Jurkat, Clone E6-1 (cell line): ENCODE measurements around the gene MOB2.
A peak's percentile ranks its signal among the peaks of the same experiment; 100 is the strongest.
"Not testable (repeated sequence)": the region's sequence is repeated elsewhere in the genome, so short reads cannot be mapped to it uniquely, and the experiment has no call there.

Source experiments
- DNase-seq: peaks from one replicate; pipeline ENCODE4 v3.0.0-alpha.2; 2011; ENCODE audit warnings: low read depth, low spot score
- H3K4me3 ChIP-seq: 2 replicates; pipeline ENCODE4 v1.5.1; 2011; ENCODE audit warnings: mild to moderate bottlenecking, low read length, control low read depth, moderate library complexity

The MOB2 gene

DNA sequence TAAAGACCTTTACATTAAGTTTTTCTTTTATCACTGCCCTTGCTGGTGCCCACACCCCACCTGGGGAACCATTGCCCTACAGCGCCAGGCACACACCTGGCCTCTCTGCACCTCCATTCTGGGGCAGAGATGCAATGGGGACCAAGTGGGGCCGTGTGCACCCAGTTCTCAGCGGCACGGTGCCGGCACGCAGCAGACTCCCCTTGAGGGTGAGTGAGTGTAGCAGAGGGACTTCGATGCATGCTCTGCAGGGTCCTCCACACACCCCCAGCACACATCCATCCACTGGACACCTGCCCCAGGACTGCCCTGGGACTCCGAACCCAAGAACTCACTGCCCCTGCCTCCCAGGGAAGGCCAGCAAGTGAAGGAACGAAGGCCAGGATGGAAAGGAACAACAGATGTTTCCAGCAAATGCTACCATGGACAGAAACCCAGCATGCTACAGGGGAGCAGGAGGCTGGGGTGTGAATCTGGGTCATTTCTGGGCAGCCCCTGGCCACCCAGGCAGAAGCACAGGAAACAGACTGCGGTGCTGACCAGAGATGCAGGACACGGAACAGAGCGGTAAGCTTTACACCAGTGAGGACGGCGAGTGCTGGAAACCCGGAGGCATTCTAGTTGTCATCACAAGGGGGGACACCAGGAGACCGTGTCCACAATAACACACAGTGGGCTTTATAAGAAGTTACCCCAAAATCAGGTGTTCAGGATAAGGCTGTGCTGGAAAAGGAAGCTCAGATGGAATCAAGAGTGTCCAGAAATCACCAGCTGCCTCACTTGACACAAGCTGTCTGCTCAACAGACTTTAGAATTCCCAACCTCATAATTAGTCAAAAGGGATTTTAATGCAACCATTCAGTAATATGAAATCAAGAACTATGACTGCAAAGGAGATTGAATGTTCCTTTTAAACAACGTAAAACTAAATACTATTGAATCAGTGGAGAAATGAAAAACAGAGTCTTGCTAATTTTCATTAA is 32.7 kb upstream of the MOB2 start:
- H3K4me3 ChIP-seq: no peak overlapping the region
- no peak for DNase-seq

DNA sequence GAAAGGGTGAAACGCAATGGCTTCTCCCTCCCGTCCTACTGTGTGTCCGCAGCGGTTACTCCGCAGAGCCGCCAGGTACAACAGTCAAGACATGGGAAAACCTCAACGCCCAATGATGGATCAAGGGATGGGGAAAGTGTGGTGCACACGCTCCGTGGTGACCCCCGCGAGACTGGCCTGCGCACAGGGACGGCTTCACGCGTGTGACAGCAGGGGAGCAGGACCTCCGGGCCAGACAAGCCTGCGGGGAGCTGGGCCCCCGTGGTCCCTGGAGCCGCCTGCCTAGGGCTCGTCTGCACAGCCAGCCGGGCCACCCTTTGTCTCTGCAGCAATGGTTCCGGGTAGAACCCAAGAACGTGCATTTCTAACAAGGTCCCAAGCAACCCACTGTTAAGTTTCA is 31.7 kb upstream of the MOB2 start:
- no peak for DNase-seq
- no peak overlapping the region for H3K4me3 ChIP-seq

DNA sequence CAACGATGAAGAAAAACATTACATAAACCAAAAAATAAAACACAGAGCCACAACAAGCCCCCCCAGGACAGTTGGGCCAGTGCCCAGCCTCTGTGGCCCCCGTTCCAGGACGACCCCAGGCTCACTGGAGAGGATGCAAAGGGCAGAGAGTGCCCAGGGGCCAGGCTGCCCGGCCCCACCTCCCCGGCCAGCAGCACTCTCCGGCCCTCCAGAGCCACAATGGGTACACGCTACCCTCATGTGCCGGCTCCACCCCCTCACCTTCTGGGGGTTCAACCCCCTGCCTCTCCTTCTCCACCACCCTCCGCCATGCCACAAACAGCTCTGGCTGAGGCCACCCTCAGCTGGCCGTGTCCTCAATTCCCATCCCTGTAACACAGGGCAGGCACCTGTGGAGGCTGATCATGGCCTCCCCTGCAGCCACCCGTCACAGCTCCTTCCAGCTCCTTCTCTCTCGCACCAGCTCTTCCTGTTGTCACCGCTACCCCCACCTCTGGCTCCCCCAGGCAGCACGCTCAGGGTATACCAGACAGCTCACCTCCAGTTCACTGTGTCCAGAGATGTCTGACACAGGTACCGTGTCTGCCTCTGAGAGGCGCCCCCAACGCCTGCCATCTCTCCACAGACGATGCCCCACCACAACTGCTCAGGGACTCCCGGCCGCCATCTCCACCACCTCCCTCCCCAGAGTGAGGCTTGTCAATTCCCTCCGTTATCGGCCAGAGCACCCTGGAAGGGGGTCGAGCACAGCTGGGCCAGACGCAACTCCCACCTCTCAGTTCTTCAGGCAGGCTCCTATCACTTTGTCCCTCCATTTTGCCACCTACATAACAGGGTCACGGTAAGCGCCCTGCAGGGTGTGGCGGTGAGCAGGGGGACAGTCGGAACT is 30.8 kb upstream of the MOB2 start:
- no peak overlapping the region for H3K4me3 ChIP-seq
- no peak for DNase-seq

DNA sequence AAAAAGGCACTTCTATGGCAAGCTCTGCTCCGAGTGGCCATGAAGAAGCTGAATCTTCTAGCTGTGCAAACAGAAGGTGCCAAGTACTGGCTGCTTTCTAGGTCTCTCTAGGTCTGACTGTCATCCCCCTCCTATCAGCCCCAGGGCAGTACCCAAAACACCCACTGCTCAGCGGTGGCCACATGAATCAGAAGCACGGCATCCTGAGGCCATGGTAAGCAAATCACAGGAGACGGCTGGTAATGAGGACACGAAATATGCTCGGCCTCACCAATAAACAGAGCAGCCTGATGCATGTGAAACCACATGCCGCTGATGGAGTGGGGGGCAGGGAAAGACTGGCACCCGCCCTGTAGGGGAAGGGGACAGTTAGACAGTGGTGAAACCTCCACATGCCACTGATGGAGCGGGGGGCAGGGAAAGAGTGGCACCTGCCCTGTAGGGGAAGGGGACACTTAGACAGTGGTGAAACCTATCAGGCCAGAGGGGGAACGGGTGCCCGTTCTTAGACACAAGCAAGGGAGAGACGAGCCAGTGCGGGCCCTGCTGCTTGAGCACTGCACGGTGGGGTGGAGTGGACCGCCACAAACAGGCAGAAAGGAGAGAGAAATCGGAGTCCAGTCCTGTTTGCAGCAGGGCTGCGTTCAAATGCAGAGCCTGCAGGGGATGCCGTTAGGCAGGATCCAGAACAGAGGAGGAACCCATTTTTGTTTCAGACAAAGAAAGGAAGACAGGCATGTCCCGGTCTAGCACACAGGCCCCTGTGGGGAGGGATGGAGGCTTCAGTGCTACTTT is 29.9 kb upstream of the MOB2 start:
- no peak overlapping the region for H3K4me3 ChIP-seq
- DNase-seq: no peak

DNA sequence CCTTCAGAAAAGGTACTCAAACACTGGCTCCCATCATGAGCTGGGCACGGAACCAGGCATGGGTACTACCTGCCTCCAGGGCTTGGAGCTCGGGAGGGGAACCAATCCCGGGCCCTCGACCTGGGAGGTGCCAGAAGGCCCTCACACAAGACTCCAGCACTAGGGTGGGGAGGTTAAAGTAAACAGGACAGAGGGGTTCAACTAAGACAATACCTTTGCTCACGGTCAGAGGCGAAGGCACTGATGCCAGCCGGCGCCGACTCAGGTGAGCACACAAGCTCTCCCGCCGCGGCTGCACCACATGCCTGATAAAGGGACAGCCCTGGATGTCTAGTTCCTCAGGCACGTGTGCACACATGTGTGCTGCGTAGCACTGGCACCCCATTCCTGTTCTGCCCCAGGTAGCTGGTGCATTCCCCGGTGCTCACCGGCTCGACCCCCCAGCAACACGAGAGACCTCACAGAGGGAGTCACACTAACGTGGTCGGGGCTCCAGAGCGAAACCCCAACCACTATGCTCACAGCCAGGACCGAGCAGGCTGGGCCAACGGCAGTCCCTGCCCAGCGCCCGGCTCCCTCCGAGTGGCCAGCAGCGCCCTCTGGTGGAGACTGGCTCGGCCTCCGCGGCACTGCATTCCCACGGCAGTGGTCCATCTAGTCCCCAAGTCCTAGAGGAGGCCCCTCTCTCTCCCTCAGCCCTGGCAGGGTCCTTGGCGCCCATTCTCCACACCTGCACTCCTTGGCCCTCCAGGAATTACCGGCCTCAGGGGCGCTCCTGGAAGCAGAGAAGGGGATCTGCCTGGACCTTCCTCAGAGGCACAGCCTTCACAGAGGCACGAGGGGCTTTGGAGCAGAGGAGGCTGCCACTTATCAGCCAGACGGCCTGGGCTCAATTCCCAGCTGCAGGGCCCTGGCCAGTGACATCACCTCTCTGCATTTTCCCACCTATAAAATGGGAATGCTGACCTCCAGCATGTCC is 28.8 kb upstream of the MOB2 start:
- no peak for DNase-seq
- H3K4me3 ChIP-seq: no peak overlapping the region

DNA sequence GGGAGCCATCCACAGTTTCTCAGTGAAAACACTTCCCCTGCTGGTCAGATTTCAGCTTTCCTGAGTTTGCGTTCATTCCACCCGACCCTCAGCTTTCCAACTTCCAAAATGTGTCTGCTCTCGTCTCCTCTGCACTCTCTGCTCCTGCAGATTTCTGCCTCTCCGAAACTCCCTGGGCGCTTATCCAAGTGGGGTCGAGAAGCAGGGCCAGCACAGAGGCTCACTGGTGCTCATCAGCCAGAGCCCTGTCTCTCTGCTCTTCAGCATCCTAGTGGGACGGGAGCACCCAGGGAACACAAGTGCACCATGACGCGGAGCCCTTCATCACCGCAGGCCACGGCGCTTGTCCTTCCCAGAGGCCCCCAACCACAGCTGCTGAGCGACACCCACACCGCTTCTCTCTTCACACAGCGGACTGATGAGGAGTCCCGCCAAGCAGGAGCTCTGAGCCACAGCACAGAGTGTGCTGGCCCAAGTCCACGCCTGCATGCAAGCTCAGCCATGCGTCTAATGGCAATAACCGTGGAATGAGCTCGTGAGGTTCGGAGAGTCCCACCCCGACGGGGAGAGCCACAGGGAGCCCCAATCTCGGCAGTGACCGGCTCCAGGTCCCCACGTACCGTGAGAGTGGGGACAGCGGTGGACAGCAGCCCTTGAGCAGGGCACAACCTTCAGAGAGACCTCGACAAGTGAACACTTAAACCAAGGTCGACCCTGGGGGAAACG is 27.9 kb upstream of the MOB2 start:
- no peak overlapping the region for H3K4me3 ChIP-seq
- no peak for DNase-seq

DNA sequence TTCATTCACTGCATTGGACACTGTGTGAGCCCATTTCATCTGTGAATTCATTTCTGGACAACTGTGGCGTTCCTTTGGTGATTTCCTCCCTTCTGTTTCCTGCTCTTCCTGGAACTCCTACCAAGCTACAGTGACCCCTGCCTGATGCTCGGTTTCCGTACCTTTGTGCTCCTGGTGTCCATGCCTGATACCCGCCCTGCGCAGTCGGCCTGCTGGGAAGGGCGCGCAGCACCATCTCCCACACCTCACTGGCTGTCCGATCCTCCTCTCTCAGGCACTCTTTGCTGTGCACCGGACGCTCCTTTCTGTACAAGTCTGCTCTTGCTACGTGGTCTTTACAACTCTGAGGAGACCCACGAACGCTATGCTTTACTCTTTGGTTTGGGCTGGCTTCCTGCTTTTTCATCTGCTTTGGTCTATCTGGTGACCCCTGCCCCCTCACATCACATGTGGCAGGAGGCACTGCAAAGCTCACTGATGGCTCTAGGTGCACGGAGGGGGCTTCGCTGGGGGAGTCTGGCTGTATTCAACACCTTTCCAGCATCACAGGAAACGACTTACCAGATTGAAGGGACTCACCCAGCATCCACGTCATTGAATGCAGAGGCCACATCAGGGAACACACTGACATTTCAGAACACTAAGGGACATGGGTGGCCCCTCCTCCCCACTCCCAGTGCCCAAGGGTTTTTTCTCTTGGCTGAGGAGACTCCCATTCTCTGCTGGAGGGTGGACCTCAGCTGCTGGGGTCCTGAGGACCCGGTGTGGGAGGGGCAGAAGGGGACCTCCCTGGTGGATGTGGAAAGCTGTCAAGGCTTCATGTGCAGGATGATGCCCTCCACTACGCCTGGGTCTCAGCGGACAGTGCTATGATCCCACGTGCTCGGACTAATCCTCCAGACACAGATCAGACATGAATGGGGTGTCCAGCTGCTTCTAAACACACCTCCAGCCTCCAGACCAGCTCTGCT is 27.0 kb upstream of the MOB2 start:
- no peak overlapping the region for H3K4me3 ChIP-seq

DNA sequence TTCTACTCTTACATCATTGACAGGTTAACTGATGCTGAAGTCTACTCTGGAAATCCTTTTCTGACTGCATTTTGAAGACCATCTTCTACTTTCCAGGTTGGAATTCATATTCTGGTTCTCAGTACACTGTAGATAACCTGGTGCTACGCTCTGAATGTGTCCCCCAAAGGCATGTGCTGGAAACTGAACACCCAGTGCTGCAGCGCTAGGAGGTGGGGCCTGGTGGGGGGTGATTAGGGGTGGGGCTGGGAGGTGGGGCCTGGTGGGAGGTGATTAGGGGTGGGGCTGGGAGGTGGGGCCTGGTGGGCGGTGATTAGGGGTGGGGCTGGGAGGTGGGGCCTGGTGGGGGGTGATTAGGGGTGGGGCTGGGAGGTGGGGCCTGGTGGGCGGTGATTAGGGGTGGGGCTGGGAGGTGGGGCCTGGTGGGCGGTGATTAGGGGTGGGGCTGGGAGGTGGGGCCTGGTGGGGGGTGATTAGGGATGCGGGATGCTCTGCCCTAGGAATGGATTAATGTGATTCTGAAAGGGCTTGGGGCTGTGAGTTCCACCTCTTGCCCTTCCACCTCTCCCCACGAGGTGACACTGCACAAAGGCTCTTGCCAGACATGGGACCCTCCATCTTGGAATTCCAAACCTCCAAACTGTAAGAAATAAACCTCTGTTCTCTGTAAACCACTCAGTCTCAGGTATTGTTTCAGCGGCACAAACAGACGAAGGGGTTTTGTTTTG is 26.1 kb upstream of the MOB2 start:
- not testable (repeated sequence) for H3K4me3 ChIP-seq
- DNase-seq: peak; percentile 27

More for the DNA sequence above, 27.0 kb upstream of the MOB2 start:
- no peak for DNase-seq

DNA sequence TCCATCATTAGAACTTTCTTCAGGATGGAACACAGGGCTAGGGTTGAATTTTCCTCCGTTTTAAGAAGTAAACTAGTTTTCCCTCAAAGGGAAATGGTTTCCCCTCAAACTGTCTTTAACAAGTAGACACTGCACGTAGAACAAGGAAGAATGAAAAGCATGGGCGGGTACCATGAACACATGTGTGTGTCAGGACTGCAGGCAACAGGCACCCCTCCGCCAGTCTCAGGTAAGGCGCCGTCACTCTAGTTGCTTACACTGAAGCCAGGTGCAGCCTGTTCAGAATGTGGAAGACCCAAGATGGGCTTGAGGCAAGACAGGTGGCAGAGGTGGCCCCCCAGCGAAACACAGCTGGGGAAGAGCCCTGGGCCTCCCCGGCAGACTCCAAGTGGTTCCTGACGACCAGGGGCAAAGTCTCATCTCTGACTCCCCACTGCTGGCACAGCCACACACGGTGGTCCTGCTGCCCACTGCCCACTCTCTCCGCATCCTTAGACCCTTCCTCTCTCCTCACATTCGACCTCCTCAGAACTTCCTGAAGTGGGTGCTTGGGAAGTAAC is 25.4 kb upstream of the MOB2 start:
- no peak overlapping the region for H3K4me3 ChIP-seq
- DNase-seq: no peak

DNA sequence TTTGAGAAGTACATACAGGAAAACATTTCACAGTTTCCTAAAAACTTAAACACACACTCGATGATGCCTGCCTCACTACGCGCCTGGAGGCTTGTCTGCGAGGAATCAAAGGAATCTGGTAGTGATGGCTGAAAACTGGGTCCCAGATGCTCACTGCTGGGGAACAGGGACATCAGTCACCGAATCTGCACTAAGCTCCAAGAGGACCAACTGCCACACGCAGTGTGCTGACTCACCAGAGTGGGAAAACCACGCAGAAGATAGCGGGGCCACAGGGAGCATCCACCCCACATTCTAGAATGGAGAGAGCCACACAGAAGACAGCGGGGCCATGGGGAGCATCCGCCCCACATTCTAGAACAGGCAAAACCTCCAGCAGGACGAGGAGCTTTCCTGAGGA is 24.3 kb upstream of the MOB2 start:
- no peak for DNase-seq

DNA sequence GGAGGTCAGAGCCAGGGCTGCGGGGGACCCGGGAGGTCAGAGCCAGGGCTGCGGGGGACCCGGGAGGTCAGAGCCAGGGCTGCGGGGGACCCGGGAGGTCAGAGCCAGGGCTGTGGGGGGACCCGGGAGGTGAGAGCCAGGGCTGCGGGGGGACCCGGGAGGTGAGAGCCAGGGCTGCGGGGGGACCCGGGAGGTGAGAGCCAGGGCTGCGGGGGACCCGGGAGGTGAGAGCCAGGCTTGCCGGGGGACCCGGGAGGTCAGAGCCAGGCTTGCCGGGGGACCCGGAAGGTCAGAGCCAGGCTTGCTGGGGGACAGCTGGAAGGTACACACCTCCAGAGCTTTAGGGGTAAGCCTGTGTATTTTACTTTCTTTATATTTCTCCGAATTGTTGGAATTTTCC is 23.8 kb upstream of the MOB2 start:
- DNase-seq, H3K4me3 ChIP-seq: not testable (repeated sequence)

More for the DNA sequence above, 24.3 kb upstream of the MOB2 start:
- no peak overlapping the region for H3K4me3 ChIP-seq

DNA sequence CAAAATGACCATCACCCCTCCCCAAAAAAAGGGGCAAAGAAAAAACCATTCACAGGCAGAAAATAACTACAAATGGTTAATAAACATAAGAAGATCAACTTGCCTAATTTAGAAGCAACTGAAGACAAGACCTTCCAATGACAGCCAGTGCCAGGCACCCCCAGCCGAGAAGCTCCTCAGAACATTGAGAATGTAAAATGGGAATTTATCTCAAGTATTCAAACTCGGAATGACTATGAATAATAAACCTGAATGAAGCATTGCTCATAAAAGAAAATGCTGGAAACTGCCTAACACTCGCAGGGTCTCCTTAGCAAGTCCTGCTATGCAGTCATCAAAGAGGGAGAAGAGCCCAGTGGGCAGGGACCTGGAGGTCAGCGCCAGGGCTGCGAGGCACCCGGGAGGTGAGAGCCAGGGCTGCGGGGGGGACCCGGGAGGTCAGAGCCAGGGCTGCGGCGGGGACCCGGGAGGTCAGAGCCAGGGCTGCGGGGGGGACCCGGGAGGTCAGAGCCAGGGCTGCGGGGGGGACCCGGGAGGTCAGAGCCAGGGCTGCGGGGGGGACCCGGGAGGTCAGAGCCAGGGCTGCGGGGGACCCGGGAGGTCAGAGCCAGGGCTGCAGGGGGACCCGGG is 23.2 kb upstream of the MOB2 start:
- no peak for DNase-seq
- H3K4me3 ChIP-seq: no peak overlapping the region

DNA sequence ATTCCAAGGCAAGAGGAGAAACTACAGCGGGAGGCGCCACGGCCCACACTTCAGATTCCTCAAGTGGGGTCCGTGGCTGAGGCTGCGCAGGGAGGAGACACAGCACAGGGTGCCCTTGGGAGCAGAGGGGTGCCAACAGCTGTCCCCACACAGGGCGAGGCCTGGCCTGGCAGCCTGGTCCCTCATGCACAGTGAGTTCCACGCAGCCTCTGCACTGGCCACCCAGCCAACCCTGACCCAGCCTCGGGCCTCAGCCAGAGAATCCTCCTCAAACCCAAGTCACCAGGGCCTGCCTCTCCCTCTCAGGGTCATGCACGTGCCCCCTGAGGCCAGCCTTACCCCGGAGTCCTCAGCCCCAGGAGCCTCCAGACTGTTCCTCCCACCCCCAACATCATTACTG is 22.4 kb upstream of the MOB2 start:
- no peak for DNase-seq
- no peak overlapping the region for H3K4me3 ChIP-seq

DNA sequence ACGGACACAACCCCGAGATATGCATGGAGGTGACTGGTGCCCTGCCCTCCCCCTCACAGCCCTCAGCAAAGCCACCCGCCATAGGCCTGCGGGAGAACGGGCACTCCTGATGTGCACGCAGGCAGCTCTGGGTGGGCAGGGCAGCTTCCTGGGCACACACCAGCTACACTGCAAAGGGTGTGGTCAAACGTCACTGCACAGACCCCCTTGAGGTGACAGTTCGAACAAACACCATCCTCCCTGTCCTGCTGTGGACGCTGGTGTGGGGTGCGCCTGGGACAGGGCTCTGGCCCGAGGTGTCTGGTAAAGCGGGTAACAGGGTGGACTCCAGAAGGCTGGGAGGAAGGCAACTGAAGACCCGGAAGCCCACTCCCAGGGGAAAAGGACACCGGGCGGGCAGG is 21.9 kb upstream of the MOB2 start:
- no peak overlapping the region for H3K4me3 ChIP-seq
- no peak for DNase-seq
